CD8-positive, alpha-beta memory T cell (primary cell): ENCODE measurements around the gene LEMD2. TPM values are rescaled to one million over a fixed set of nuclear protein-coding genes. Genes with fewer than 3 reads are reported as not detected.

Experiments used
- CTCF ChIA-PET: fragments of 350-600 bp; sonication (Branson Sonifier 250); formaldehyde crosslinking; loops from one replicate; lab custom pipeline; 2021; ENCODE audit warnings: antibody characterized with exemption; lab: Charles Lee
- POLR2A ChIA-PET: fragments of 350-600 bp; sonication (Branson Sonifier 250); formaldehyde crosslinking; loops from one replicate; lab custom pipeline; 2021; ENCODE audit warnings: antibody characterized with exemption; lab: Charles Lee
- DNase-seq, 5 donors: peaks; one replicate each; pipeline versions ENCODE4 v3.0.0 to v3.0.0-alpha.2; 2020 to 2022; ENCODE audit warnings: mixed read lengths in 1 of 5
- H3K27ac ChIP-seq: one replicate; pipeline ENCODE4 v1.7.0; 2013; ENCODE audit warnings: low read depth, mild to moderate bottlenecking, low read length, moderate library complexity
- H3K27me3 ChIP-seq: 2 replicates; pipeline ENCODE4 v1.7.0; 2013; ENCODE audit warnings: low read length, mild to moderate bottlenecking; ENCODE audit not compliant: insufficient read depth, poor library complexity, severe bottlenecking
- H3K36me3 ChIP-seq: 2 replicates; pipeline ENCODE4 v1.7.0; 2013; ENCODE audit warnings: mild to moderate bottlenecking, low read length, moderate library complexity; ENCODE audit not compliant: insufficient read depth
- H3K4me1 ChIP-seq: 2 replicates; pipeline ENCODE4 v1.7.0; 2013; ENCODE audit warnings: mild to moderate bottlenecking, low read length, moderate library complexity; ENCODE audit not compliant: insufficient read depth
- H3K4me3 ChIP-seq: 2 replicates; pipeline ENCODE4 v1.7.0; 2013; ENCODE audit warnings: mild to moderate bottlenecking, low read length
- H3K9me3 ChIP-seq: 2 replicates; pipeline ENCODE4 v1.7.0; 2013; ENCODE audit warnings: mild to moderate bottlenecking, low read length
- H3K27ac Mint-ChIP-seq, 8 donors: one replicate each; pipeline ENCODE4 v1.8.0; 2020 to 2021; ENCODE audit warnings: mixed read lengths in 8 of 8, mild to moderate bottlenecking in 6 of 8, inconsistent platforms in 3 of 8, moderate library complexity in 3 of 8
- H3K27me3 Mint-ChIP-seq, 2 donors: one replicate each; pipeline ENCODE4 v1.8.0; 2020 to 2021; ENCODE audit warnings: mixed read lengths in 2 of 2, mild to moderate bottlenecking in 1 of 2, moderate library complexity in 1 of 2
- H3K36me3 Mint-ChIP-seq, 3 donors: one replicate each; pipeline ENCODE4 v1.8.0; 2020 to 2021; ENCODE audit warnings: mixed read lengths in 3 of 3, inconsistent platforms in 1 of 3, mild to moderate bottlenecking in 1 of 3
- H3K4me1 Mint-ChIP-seq, 3 donors: one replicate each; pipeline ENCODE4 v1.8.0; 2020 to 2021; ENCODE audit warnings: mixed read lengths in 3 of 3, inconsistent platforms in 1 of 3, mild to moderate bottlenecking in 1 of 3
- H3K4me3 Mint-ChIP-seq, 7 donors: one replicate each; pipeline ENCODE4 v1.8.0; 2020 to 2021; ENCODE audit warnings: mixed read lengths in 7 of 7, mild to moderate bottlenecking in 6 of 7, moderate library complexity in 4 of 7, inconsistent platforms in 2 of 7
- H3K9me3 Mint-ChIP-seq, 5 donors: one replicate each; pipeline ENCODE4 v1.8.0; 2020 to 2022; ENCODE audit warnings: mixed read lengths in 5 of 5, mild to moderate bottlenecking in 3 of 5, moderate library complexity in 2 of 5, inconsistent platforms in 1 of 5
- polyA plus RNA-seq: library from polyadenylated mRNA; unstranded; fragments of 300-500 nt; fragmentation: Illumina TruSeq; gene quantifications from one replicate; pipeline ENCODE4 v1.2.3, GENCODE V29; 2021
- total RNA-seq, 2 experiments: library from RNA; stranded (reverse); gene quantifications; one replicate each; pipeline ENCODE4 v1.2.3, GENCODE V29; 2021

Gene LEMD2
- total and polyA plus RNA-seq, 3 experiments from 2014 or later = 45.4 to 55.5 (median 51.8) TPM

DNA sequence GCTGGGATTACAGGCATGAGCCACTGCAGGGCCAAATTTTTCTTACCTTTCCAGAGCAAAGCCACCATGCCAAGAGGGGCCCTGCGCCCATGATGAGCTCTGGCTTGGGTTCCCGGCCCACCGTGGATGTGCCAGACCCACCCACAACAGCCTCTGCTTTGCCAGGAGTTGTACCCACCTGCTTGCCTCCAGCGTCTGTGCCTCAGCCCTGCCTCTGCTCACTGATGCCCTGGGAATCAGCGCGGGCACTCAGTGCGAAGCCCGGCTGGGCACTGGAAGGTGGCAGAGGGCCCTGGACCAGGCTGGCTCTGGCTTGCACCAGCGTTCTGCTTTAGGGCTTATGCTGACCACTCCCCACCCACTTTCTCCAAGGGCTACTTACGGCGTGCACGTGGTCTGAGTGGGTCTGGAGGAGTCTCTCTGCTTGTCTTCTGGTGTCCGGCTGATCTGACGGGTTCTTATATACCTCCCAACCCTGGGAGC is 14.7 kb upstream of the LEMD2 start, which contains the start of gene MLN:
Gene MLN (minus strand): TSS at position 433 of the 483 bp plus-strand sequence. CDS start 2,840 bp downstream, outside the sequence.
- Histone ChIP-seq H3K9me3 (no peaks in the 10 kb centered on the region), H3K4me1 (peaks cover 14% of the 10 kb centered on the region), H3K27ac (no peak within 1 kb of the TSS), H3K36me3 (no peaks in the 10 kb centered on the region), H3K4me3 (no peak within 1 kb of the TSS), H3K27me3 (peaks cover 1% of the 10 kb centered on the region)
- H3K4me3 Mint-ChIP-seq = no peak within 1 kb of the TSS
- H3K4me1 Mint-ChIP-seq = peaks cover 16 to 21% (median 18%) of the 10 kb centered on the region in 3 donors
- peak within 1 kb of the TSS in 1 of 8 donors; percentile 4 for H3K27ac Mint-ChIP-seq
- POLR2A ChIA-PET = no interaction called here
- H3K9me3 Mint-ChIP-seq = no peaks in the 10 kb centered on the region
- CTCF ChIA-PET = no interaction called here
- DNase-seq = no peak
- peaks cover 0 to 2% (median 0%) of the 10 kb centered on the region in 3 donors for H3K36me3 Mint-ChIP-seq
- H3K27me3 Mint-ChIP-seq = peaks cover 14 to 36% of the 10 kb centered on the region in 2 donors

DNA sequence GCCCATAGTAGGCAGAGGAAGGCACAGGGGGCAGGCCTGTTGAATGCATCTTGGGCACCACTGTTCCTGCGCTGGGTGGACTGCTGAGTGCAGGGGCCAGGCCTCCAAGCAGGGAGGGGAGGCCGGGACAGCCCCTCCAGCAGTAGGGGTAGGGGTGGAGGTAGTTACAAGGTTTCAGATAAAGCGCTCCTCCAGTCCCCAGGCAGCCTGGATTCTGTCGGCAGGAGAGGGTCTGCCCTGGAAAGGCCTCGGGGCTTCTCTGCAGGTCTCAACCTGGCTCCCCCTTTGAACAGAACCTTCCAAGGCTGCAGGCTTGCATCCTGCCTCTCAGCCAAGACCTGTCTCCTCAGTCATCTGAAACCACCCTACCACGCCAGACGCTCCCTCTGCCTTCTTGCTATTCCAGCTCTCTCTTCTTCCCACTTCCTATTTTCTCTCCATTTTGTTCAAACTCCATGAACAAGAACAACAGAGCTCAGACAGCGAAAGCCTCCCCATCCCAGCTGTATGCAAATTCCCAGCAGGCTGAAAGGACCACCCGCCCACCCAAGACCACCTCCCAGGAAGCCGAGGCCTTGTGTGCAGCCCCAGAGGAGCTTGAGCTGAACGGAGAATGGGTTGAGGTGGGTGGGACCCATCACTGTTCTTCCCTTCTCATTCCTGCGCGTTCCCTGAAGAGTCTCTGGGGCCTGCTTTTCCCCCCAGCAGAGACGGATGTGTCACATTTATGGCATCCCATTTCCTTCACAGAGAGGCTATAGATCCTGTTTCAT is 13.4 kb upstream of the LEMD2 start:
- no peak overlapping the region for H3K27ac ChIP-seq
- H3K4me1 ChIP-seq = peaks cover 3% of the 10 kb centered on the region
- H3K27me3 ChIP-seq = no peaks in the 10 kb centered on the region
- ChIA-PET POLR2A (no interaction called here), CTCF (interaction anchor here (1.7 kb wide), 1 partner anchor 31 kb away, joined by 5 read pairs; no protein-coding TSS in a partner anchor)
- no peak for DNase-seq
- no peak overlapping the region for H3K4me3 ChIP-seq
- Mint-ChIP-seq H3K27ac (no peak overlapping the region), H3K36me3 (peaks cover 0 to 2% (median 0%) of the 10 kb centered on the region in 3 donors), H3K9me3 (no peaks in the 10 kb centered on the region), H3K4me1 (peaks cover 5 to 8% (median 6%) of the 10 kb centered on the region in 3 donors), H3K4me3 (no peak overlapping the region), H3K27me3 (peaks cover 11 to 31% of the 10 kb centered on the region in 2 donors)
- H3K9me3 ChIP-seq = no peaks in the 10 kb centered on the region
- no peaks in the 10 kb centered on the region for H3K36me3 ChIP-seq

DNA sequence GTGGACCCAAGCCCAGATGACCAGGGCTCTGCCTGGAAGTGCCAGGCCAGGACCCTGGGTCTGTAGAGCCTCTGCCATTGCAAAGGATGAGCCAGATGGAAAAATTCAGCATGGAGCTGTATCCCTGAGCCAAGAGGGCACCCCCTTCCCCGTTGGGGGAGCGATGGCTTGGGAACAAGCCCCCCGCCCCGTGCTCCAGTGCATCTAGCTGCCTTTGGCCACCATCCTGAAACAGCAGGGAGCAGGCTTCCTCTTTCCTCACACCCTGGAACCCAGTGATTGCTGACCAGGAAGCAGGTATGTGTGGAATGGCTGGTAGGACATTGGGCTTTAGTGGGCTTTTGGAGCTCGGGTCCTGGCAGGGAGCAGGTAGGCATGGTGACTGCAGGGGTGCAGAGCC is 12.7 kb upstream of the LEMD2 start:
- Mint-ChIP-seq H3K27ac (no peak overlapping the region), H3K4me1 (peaks cover 0 to 3% (median under 1%) of the 10 kb centered on the region in 3 donors), H3K36me3 (peaks cover 0 to 2% (median 0%) of the 10 kb centered on the region in 3 donors), H3K4me3 (no peak overlapping the region), H3K27me3 (peaks cover 16 to 31% of the 10 kb centered on the region in 2 donors), H3K9me3 (no peaks in the 10 kb centered on the region)
- DNase-seq = no peak
- Histone ChIP-seq H3K27ac (no peak overlapping the region), H3K36me3 (no peaks in the 10 kb centered on the region), H3K9me3 (no peaks in the 10 kb centered on the region), H3K4me1 (no peaks in the 10 kb centered on the region), H3K27me3 (no peaks in the 10 kb centered on the region), H3K4me3 (no peak overlapping the region)
- ChIA-PET POLR2A (interaction anchor here (0.7 kb wide), 1 partner anchor 13 kb away, joined by 3 read pairs; the partner anchor contains the start of gene LEMD2), CTCF (interaction anchor here (1.7 kb wide), 1 partner anchor 31 kb away, joined by 5 read pairs; no protein-coding TSS in a partner anchor)

DNA sequence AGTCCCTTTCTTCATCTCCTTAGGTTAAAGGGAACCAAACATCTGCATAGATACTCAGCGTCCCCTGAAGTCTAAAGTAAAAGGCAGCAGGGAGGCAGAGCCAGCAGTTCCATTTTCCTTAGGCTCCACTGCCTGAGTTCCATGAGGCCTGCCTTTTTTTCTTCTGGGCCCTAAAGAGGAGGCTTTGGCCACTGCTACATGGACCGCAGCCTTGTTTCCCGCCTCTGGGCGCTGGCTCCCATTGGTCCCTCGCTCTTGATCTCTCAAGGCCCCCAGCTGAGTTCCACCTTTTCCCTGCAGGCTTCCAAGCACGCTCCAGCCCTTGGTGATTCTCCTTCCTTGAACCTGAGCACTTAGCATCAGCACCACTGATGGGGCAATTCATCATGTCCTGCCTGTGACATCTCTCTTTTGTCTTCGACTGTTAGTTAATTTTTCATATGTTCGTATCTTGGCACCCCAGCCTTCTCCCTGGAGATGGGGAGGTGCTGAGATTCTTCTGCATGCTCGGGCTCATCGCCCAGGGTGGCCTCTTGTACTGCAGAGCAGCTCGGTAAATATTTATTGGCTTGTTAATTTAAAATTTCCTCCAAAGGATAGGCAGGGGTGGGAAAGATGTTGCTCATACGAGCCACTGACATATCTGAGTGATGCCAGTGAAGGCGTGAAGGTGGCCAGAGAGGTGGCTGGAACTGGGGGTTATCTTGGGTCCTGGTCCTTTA is 11.5 kb upstream of the LEMD2 start:
- H3K4me3 Mint-ChIP-seq = no peak overlapping the region
- no peaks in the 10 kb centered on the region for H3K9me3 Mint-ChIP-seq
- ChIA-PET POLR2A (no interaction called here), CTCF (interaction anchor here (1.7 kb wide), 1 partner anchor 29 kb away, joined by 5 read pairs; no protein-coding TSS in a partner anchor)
- peaks cover 0 to 3% (median 0%) of the 10 kb centered on the region in 3 donors for H3K4me1 Mint-ChIP-seq
- Histone ChIP-seq H3K27me3 (no peaks in the 10 kb centered on the region), H3K4me1 (no peaks in the 10 kb centered on the region), H3K9me3 (no peaks in the 10 kb centered on the region), H3K4me3 (no peak overlapping the region), H3K36me3 (no peaks in the 10 kb centered on the region), H3K27ac (no peak overlapping the region)
- no peak for DNase-seq
- no peak overlapping the region for H3K27ac Mint-ChIP-seq
- H3K27me3 Mint-ChIP-seq = peaks cover 17 to 31% of the 10 kb centered on the region in 2 donors
- H3K36me3 Mint-ChIP-seq = peaks cover 0 to 2% (median 0%) of the 10 kb centered on the region in 3 donors

DNA sequence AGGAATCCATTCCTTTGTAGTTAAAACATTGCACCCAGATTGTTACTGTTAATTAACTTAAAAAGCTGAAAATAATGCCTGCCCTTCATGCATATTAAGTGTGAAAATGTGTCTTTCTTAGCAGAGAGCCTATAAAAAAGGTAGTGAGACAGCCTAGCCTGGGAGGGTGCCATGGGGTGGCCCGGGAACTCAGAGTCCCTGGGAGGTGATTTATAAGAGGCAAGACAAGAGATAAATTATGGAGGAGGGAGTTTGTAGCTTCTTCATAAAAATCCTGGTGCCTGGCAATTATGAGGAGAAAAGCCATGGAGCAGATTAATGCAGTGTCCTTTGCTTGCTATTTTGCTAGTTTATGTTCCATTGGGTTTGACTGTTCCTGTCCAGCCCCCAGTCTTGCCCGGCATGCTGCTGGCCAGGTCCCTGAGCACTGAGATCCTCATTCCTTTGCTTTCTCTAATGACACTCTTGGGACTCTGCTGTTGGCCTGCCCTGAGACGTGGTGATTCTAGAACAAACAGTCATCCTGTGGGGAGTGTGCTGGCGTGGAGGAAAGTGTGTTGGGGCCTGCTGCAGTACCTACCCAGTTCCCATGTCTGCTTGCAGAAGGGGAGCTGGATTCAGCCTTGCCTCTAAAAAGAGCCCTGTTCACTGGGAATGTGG is 10.7 kb upstream of the LEMD2 start:
- Histone ChIP-seq H3K27me3 (no peaks in the 10 kb centered on the region), H3K4me3 (no peak overlapping the region), H3K4me1 (no peaks in the 10 kb centered on the region), H3K36me3 (no peaks in the 10 kb centered on the region), H3K27ac (no peak overlapping the region), H3K9me3 (no peaks in the 10 kb centered on the region)
- Mint-ChIP-seq H3K36me3 (peaks cover 0 to 2% (median 0%) of the 10 kb centered on the region in 3 donors), H3K4me3 (no peak overlapping the region), H3K9me3 (no peaks in the 10 kb centered on the region), H3K4me1 (peaks cover 0 to 3% (median 0%) of the 10 kb centered on the region in 3 donors), H3K27me3 (peaks cover 17 to 28% of the 10 kb centered on the region in 2 donors), H3K27ac (no peak overlapping the region)
- CTCF ChIA-PET = no interaction called here
- no peak for DNase-seq
- POLR2A ChIA-PET = no interaction called here

DNA sequence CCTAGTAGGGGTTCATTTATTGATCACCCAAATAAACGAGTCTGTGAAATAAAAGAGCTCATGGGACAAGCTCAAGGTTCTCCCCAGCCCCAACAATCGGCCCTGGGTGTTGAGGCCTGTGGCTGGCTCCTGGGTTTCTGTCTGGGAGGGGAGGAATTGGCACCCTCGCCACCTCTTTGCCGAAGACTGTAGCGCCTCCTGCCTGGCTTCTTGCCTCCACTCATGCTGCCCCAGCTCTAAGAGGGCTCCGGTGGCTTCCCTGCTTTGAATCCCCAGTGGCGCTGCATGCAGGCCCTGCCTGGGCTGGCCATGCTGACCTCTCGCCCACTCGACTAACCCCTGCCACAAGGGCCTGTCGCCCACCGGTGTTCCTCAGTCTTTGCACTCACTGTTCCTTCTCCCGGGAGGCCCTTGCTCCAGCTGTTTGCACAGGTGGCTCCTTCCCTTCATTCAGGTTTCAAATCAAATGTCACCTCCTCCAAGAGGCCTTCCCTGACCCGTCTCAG is 9.5 kb upstream of the LEMD2 start:
- Mint-ChIP-seq H3K4me3 (no peak overlapping the region), H3K36me3 (no peaks in the 10 kb centered on the region), H3K27me3 (peaks cover 14 to 23% of the 10 kb centered on the region in 2 donors), H3K4me1 (no peaks in the 10 kb centered on the region), H3K9me3 (no peaks in the 10 kb centered on the region), H3K27ac (no peak overlapping the region)
- Histone ChIP-seq H3K27me3 (no peaks in the 10 kb centered on the region), H3K27ac (no peak overlapping the region), H3K9me3 (no peaks in the 10 kb centered on the region), H3K36me3 (no peaks in the 10 kb centered on the region), H3K4me1 (no peaks in the 10 kb centered on the region), H3K4me3 (no peak overlapping the region)
- ChIA-PET POLR2A (no interaction called here), CTCF (no interaction called here)
- no peak for DNase-seq

- Histone ChIP-seq H3K9me3 (no peaks in the 10 kb centered on the region), H3K4me3 (no peak overlapping the region), H3K4me1 (no peaks in the 10 kb centered on the region), H3K27ac (no peak overlapping the region), H3K27me3 (no peaks in the 10 kb centered on the region), H3K36me3 (no peaks in the 10 kb centered on the region)
- no peaks in the 10 kb centered on the region for H3K9me3 Mint-ChIP-seq
- no peaks in the 10 kb centered on the region for H3K4me1 Mint-ChIP-seq
- CTCF ChIA-PET = interaction anchor here (1.1 kb wide), 1 partner anchor 10 kb away, joined by 3 read pairs; no protein-coding TSS in a partner anchor
- peaks cover 14 to 23% of the 10 kb centered on the region in 2 donors for H3K27me3 Mint-ChIP-seq
- DNase-seq = no peak
- H3K27ac Mint-ChIP-seq = no peak overlapping the region
- H3K36me3 Mint-ChIP-seq = no peaks in the 10 kb centered on the region
- no peak overlapping the region for H3K4me3 Mint-ChIP-seq
- POLR2A ChIA-PET = no interaction called here
Observed at GRCh38 chr6:33797626-33798342, 8.9 kb upstream of the LEMD2 start.
